HAP-1 (cell line): ENCODE data around the gene SLC12A7.
A peak's percentile ranks its signal among the peaks of the same experiment; 100 is the strongest.

Source experiments
- DNase-seq, 2 experiments: peaks; one replicate each; pipeline ENCODE4 v3.0.0-alpha.2; 2016 to 2020; ENCODE audit warnings: low spot score in 2 of 2
- H3K27me3 ChIP-seq: fragments of 250-450 bp; sonication (Bioruptor Pico); 2 replicates; pipeline ENCODE4 v1.5.1; 2020; ENCODE audit warnings: low read depth, mild to moderate bottlenecking, moderate library complexity
- H3K36me3 ChIP-seq: fragments of 250-450 bp; sonication (Bioruptor Pico); replicated peaks from 2 replicates; pipeline ENCODE4 v1.5.1; 2020; ENCODE audit warnings: mild to moderate bottlenecking
- H3K4me1 ChIP-seq: fragments of 250-450 bp; sonication (Bioruptor Pico); 2 replicates; pipeline ENCODE4 v1.5.1; 2020; ENCODE audit warnings: mild to moderate bottlenecking
- H3K4me3 ChIP-seq: fragments of 250-450 bp; sonication (Bioruptor Pico); 2 replicates; pipeline ENCODE4 v1.5.1; 2020; ENCODE audit warnings: mild to moderate bottlenecking, moderate library complexity
- H3K9me3 ChIP-seq: fragments of 250-450 bp; sonication (Bioruptor Pico); 2 replicates; pipeline ENCODE4 v1.5.1; 2020; ENCODE audit warnings: mild to moderate bottlenecking, moderate library complexity
- in situ Hi-C: fragments of 300-500 bp; cut with MboI; formaldehyde crosslinking; loops from 3 replicates; pipeline ENCODE4 v1.14.3; 2020; ENCODE audit warnings: low sequenced_read_pairs, inconsistent platforms, mixed read lengths

Gene SLC12A7

GRCh38 chr5:1116109-1116740 is 4.4 kb upstream of the SLC12A7 start:
- Histone ChIP-seq H3K9me3 (no peaks in the 10 kb centered on the region), H3K36me3 (no peaks in the 10 kb centered on the region), H3K4me1 (no peaks in the 10 kb centered on the region), H3K27me3 (no peaks in the 10 kb centered on the region), H3K4me3 (no peak overlapping the region)
- in situ Hi-C loops: no loop called here
- no peak for DNase-seq

DNA sequence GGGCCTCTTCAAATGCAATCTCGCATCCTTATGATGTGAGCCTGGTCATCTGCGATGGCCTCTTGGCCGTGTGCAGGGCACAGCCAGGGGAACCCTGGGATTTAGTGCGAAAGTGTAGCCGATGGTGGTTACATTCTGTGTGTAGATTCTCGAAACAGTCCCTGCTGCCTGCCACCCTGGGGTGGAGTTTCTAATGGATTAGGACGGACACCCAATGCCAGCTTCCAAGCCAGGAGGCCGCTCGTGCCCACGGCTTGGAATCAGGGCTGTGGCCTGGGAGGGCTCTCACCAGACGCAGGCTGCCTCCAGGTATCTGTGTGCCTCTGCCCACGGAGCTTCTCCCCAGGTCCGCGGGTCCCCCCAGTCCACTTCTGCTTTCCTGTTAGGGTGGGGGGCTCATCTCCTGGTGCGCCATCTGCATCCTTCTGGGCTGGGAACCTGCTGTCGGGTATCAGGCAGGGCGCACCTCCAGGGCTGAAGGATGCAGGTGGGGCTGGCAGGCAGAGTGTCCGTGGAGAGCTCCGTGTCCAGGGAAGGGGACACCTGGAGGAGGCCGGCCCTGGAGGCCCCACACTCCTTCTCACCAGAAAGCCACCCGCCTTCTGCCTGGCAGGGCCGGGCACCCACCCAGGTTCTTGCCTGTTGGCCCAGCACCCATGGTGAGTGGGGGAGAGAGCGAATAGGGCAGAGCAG is 3.4 kb upstream of the SLC12A7 start:
- no peaks in the 10 kb centered on the region for H3K36me3 ChIP-seq
- H3K4me3 ChIP-seq: no peak overlapping the region
- no peaks in the 10 kb centered on the region for H3K4me1 ChIP-seq
- in situ Hi-C loops: no loop called here
- H3K27me3 ChIP-seq: no peaks in the 10 kb centered on the region
- no peak for DNase-seq
- H3K9me3 ChIP-seq: no peaks in the 10 kb centered on the region

DNA sequence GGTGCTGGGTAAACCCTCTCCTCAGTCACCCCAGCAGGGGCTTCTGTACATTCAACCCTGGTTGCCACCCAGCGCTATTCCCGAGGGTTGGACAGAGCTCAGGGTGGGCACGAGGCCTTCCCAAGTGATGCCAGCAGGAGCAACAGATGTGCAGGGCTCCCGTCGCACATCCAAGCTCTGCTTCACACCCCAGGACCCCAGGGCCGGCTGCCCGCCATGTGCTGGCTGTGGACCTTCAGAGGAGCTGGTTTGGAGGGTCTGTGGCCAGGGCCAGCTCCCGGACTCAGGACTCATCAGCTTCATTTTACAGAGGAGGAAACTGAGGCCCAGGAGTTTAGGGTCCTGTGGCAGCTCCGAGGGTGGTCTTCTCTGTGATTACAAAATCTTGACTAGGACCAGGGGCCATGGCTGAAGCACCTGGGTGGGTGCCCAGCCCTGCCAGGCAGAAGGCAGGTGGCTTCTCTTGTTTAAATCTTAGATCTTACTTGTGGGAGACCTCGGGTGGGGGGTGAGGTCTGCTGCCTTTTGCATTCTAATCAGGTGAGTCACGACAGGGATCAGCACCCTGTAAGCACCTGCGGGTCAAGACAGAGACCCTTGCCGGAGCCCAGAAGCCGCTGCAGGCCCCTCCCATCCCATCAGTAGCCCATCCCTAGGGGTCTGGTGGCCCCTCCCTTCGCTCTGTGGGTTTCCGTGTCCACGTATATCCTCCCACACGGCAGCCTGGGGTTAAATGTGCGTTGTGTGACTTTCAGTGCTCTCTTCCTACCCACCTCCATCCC is 2.1 kb upstream of the SLC12A7 start:
- Histone ChIP-seq H3K4me1 (no peaks in the 10 kb centered on the region), H3K27me3 (no peaks in the 10 kb centered on the region), H3K9me3 (no peaks in the 10 kb centered on the region), H3K4me3 (no peak overlapping the region), H3K36me3 (no peaks in the 10 kb centered on the region)
- no peak for DNase-seq
- in situ Hi-C loops: no loop called here

- H3K36me3 ChIP-seq: no peaks in the 10 kb centered on the region
- no peaks in the 10 kb centered on the region for H3K4me1 ChIP-seq
- no peak overlapping the region for H3K4me3 ChIP-seq
- H3K27me3 ChIP-seq: no peaks in the 10 kb centered on the region
- no peaks in the 10 kb centered on the region for H3K9me3 ChIP-seq
- in situ Hi-C loops: no loop called here
- no peak for DNase-seq
Measured at GRCh38 chr5:1113332-1113690, 1.4 kb upstream of the SLC12A7 start.

- no peaks in the 10 kb centered on the region for H3K27me3 ChIP-seq
- H3K36me3 ChIP-seq: no peaks in the 10 kb centered on the region
- no peak for DNase-seq
- H3K9me3 ChIP-seq: no peaks in the 10 kb centered on the region
- no peak overlapping the region for H3K4me3 ChIP-seq
- in situ Hi-C loops: no loop called here
- H3K4me1 ChIP-seq: no peaks in the 10 kb centered on the region
Measured at GRCh38 chr5:1112596-1113331, 901 bp upstream of the SLC12A7 start.

DNA sequence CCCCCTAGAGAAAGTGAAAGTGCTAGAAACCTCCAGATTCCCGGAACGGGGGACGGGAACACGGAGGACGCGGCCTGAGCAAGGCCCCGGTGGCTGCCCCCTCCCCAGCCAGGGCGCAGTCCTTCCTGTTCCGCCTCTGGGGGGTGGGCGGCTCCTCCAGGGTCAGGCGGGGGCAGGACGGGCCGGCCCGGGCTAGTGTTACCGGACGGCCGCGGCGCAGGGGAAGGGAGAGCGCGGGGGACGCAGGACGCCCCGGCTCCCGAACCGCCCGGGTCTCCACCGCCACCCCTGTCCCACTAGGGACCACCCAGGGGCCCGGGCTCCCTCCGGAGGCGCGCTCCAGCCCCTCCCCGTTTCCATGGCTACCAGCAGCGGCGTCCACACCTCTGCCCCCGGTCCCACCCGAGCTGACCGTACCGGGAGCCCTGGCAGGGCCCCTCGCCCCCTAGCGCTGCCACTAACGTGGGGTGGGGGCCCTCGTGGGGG is 579 bp downstream of the SLC12A7 start:
- no peaks in the 10 kb centered on the region for H3K27me3 ChIP-seq
- in situ Hi-C loops: no loop called here
- DNase-seq: peak in 1 of 2 experiments; percentile 78
- no peaks in the 10 kb centered on the region for H3K4me1 ChIP-seq
- peak overlapping the region; percentile 66 for H3K4me3 ChIP-seq
- H3K36me3 ChIP-seq: no peaks in the 10 kb centered on the region
- no peaks in the 10 kb centered on the region for H3K9me3 ChIP-seq

DNA sequence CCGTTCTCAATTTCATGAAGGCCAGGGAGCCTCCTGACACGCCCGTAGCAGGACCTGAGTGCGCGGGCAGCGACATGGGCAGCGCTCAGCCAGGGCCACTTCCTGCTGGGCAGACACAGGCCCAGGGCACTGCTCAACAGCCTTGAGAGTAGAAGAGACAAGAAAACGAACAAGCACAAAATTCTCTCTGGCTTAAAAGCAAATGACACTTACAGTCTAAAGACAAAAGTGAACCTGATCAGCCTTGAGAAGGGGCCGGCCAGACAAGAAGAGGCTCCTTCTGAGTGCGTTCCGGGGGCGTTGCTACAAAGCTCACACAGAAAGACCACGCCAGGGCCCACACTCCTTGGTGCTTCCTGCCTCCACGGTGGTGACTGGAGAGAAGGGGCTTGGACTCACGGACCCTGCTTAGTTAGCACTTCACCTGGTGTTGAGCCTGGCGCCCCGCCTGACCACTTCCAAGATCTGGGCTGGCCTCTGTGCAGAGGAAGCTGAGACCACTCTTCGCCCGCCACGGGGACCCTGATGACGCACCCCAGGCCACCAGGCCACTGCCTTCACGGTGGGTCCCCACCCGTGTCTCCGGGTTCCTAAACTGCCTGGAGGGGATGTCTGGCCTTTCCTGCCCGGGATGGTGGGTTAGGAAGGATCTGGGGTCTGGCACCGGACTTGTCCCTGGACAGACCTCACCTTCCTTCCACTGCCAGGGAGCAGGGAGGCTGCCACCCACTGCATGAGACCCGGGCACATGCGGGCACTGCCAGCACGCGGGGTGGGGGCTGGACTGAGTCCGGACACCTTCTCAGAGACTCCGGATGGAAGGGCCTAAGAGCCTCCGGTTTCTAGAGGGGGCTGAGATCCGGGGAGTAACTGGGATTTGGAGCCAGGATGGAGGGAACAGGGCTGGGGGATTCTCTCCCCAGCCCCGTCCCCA is 1.3 kb downstream of the SLC12A7 start:
- no peaks in the 10 kb centered on the region for H3K4me1 ChIP-seq
- peak in 1 of 2 experiments; percentile 20 for DNase-seq

GRCh38 chr5:1109542-1110306 is 2.1 kb downstream of the SLC12A7 start:
- no peaks in the 10 kb centered on the region for H3K9me3 ChIP-seq
- no peak for DNase-seq
- in situ Hi-C loops: no loop called here
- no peaks in the 10 kb centered on the region for H3K4me1 ChIP-seq
- no peaks in the 10 kb centered on the region for H3K36me3 ChIP-seq
- H3K27me3 ChIP-seq: no peaks in the 10 kb centered on the region
- no peak overlapping the region for H3K4me3 ChIP-seq

More for the DNA sequence above, 1.3 kb downstream of the SLC12A7 start:
- Histone ChIP-seq H3K4me3 (peak overlapping the region; percentile 66), H3K36me3 (no peaks in the 10 kb centered on the region), H3K9me3 (no peaks in the 10 kb centered on the region), H3K27me3 (no peaks in the 10 kb centered on the region)
- in situ Hi-C loops: no loop called here

DNA sequence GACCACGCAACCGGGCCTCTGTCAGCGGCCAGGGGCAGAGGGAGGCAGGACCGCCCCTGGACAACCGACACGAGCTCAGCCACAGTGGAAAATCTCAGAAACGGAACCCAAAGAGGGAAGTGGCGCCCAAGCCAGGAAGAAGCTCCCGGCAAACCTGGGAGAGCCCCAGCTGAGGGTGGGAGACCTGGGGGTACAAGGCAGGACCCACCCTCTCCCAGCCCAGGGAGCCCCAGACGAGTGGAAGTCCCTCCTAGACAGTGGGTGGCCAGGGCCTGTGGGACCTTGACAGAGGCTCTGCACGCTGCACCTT is 3.0 kb downstream of the SLC12A7 start:
- Histone ChIP-seq H3K9me3 (no peaks in the 10 kb centered on the region), H3K4me3 (no peak overlapping the region), H3K36me3 (no peaks in the 10 kb centered on the region), H3K27me3 (no peaks in the 10 kb centered on the region), H3K4me1 (no peaks in the 10 kb centered on the region)
- in situ Hi-C loops: no loop called here
- no peak for DNase-seq

DNA sequence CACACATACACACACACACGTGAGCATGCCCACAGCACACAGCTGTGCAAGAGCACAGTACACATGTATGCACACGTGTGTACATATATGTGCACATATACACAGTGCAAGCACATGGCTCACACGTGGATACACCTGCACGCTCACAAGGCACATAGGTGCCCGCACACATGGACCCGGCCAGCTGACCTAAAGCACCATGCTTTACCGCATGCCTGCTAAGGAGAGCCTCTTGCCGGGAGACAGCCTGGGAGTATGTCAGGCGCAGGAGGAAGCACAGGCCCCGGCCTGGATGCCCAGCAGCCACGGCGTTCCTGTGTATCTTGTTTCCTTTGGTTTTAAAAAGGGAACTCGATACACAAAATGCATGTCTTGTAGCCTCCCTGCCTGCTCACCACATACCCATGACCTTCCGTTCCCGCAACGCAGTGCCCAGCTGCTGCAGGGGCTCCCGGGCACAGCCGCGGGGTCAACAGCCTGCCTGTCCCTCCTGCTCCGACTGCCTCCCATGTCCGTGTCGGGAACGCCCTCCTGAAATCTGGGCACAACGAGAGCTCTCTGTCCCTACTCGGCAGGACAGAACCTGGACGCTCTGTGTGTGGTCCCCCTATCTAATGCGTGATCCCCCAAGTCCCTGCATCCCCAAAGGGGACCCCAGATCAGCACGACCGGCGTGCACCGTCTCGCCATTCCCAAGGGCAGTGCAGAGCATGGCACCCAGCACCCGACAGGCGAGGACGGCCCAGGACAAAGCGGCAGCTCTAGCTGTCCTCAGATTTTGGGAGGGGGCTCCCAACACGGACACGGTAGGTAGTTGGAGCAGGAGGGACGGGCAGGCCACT is 3.6 kb downstream of the SLC12A7 start:
- Histone ChIP-seq H3K4me1 (no peaks in the 10 kb centered on the region), H3K36me3 (no peaks in the 10 kb centered on the region), H3K9me3 (no peaks in the 10 kb centered on the region), H3K27me3 (no peaks in the 10 kb centered on the region), H3K4me3 (no peak overlapping the region)
- in situ Hi-C loops: no loop called here
- no peak for DNase-seq

GRCh38 chr5:1107167-1108022 is 4.5 kb downstream of the SLC12A7 start:
- no peak for DNase-seq
- Histone ChIP-seq H3K27me3 (no peaks in the 10 kb centered on the region), H3K9me3 (no peaks in the 10 kb centered on the region), H3K4me1 (no peaks in the 10 kb centered on the region), H3K36me3 (no peaks in the 10 kb centered on the region), H3K4me3 (no peak overlapping the region)
- in situ Hi-C loops: no loop called here
